HCT116 (cell line): ENCODE data around the gene METTL21C. TPM values are rescaled to one million over a fixed set of nuclear protein-coding genes. Genes with fewer than 3 reads are reported as not detected.

Experiments used
- ATAC-seq: fragments of 200-7000 bp; cut with Tn5 transposase; 2 replicates; pipeline ENCODE4 v1.9.1; 2020; ENCODE audit warnings: mild to moderate bottlenecking, moderate library complexity
- BruUV-seq: library from RNA; stranded (reverse); fragments of 400-500 nt; replicated peaks from 2 replicates; lab custom pipeline; 2021; lab: Mats Ljungman, UMichigan
- CTCF ChIA-PET: fragments of 300-600 bp; sonication (Branson Sonifier 250); formaldehyde crosslinking; loops from one replicate; lab custom pipeline; 2021; ENCODE audit warnings: antibody characterized with exemption; lab: Charles Lee
- POLR2A ChIA-PET: fragments of 300-600, 350-600 bp; sonication (Branson Sonifier 250); formaldehyde crosslinking; loops from one replicate; lab custom pipeline; 2021; ENCODE audit warnings: antibody characterized with exemption; lab: Charles Lee
- RAD21 ChIA-PET, 2 experiments: fragments of 300-600 bp; sonication (Branson Sonifier 250); formaldehyde crosslinking; loops; one replicate each; lab custom pipeline; 2023; ENCODE audit warnings: low total read pairs in 2 of 2; ENCODE audit not compliant: uncharacterized antibody in 2 of 2, unreplicated experiment in 2 of 2, low non-redundant PET in 1 of 2; lab: Charles Lee
- DNase-seq: peaks from one replicate; pipeline ENCODE4 v3.0.0-alpha.2; 2010; ENCODE audit warnings: low read depth, low spot score
- H2AFZ ChIP-seq: fragments of 200-600 bp; shearing (Covaris generic), sonication (generic); 2 replicates; pipeline ENCODE4 v1.6.1; 2017; ENCODE audit warnings: low read depth, mixed run types, mixed read lengths, antibody characterized with exemption, low read length; ENCODE audit not compliant: poor library complexity, severe bottlenecking
- H3K27ac ChIP-seq: 2 replicates; pipeline ENCODE4 v1.5.1; 2012; ENCODE audit warnings: low read depth, low read length
- H3K27me3 ChIP-seq: fragments of 200-600 bp; sonication (generic); 2 replicates; pipeline ENCODE4 v1.6.1; 2016; ENCODE audit warnings: mixed run types, low read length, mixed read lengths; ENCODE audit not compliant: insufficient read depth
- H3K36me3 ChIP-seq, 2 experiments: fragments of 200-500 bp in 1 of 2; fragments of 200-600 bp in 1 of 2; sonication (Bioruptor generic) in 1 of 2; sonication (generic) in 1 of 2; 2 replicates each; pipeline versions ENCODE4 v1.5.1 to v1.6.1; 2014 to 2016; ENCODE audit warnings: low read length in 2 of 2, inconsistent platforms in 1 of 2, mixed read lengths in 1 of 2, mixed run types in 1 of 2; ENCODE audit not compliant: insufficient read depth in 2 of 2, control insufficient read depth in 1 of 2
- H3K4me1 ChIP-seq, 2 experiments: fragments of 200-600 bp in 1 of 2; sonication (generic) in 1 of 2; 2 replicates each; pipeline versions ENCODE4 v1.5.1 to v1.6.1; 2012 to 2017; ENCODE audit warnings: low read length in 2 of 2, inconsistent platforms in 1 of 2, mild to moderate bottlenecking in 1 of 2, mixed read lengths in 1 of 2, mixed run types in 1 of 2, moderate library complexity in 1 of 2; ENCODE audit not compliant: insufficient read depth in 2 of 2, control insufficient read depth in 1 of 2
- H3K4me2 ChIP-seq: fragments of 200-600 bp; sonication (generic); 2 replicates; pipeline ENCODE4 v1.6.1; 2017; ENCODE audit warnings: mixed run types, low read length, mixed read lengths
- H3K4me3 ChIP-seq, 2 experiments: fragments of 200-600 bp in 1 of 2; sonication (generic) in 1 of 2; replicated peaks in 1 of 2; 2 replicates each; pipeline ENCODE4 v1.5.1; 2011 to 2016; ENCODE audit warnings: low read length in 2 of 2, control low read depth in 1 of 2, low read depth in 1 of 2, mild to moderate bottlenecking in 1 of 2, mixed read lengths in 1 of 2, mixed run types in 1 of 2
- H3K79me2 ChIP-seq: fragments of 200-600 bp; sonication (generic); 2 replicates; pipeline ENCODE4 v1.6.1; 2017; ENCODE audit warnings: mild to moderate bottlenecking, mixed run types, low read length, moderate library complexity, mixed read lengths; ENCODE audit not compliant: insufficient read depth
- H3K9ac ChIP-seq: fragments of 200-600 bp; sonication (generic); 2 replicates; pipeline ENCODE4 v1.6.1; 2016; ENCODE audit warnings: low read length, mixed read lengths
- H3K9me2 ChIP-seq: fragments of 200-600 bp; sonication (generic), shearing (Covaris generic); 2 replicates; pipeline ENCODE4 v1.6.1; 2017; ENCODE audit warnings: mixed run types, mild to moderate bottlenecking, moderate library complexity; ENCODE audit not compliant: insufficient read depth
- H3K9me3 ChIP-seq, 2 experiments: fragments of 200-500 bp in 1 of 2; fragments of 200-600 bp in 1 of 2; sonication (Bioruptor generic) in 1 of 2; sonication (generic) in 1 of 2; 2 replicates each; pipeline ENCODE4 v1.6.1; 2014 to 2017; ENCODE audit warnings: low read length in 2 of 2, mixed read lengths in 2 of 2, inconsistent platforms in 1 of 2, low read depth in 1 of 2, mild to moderate bottlenecking in 1 of 2, mixed run types in 1 of 2, moderate library complexity in 1 of 2; ENCODE audit not compliant: control insufficient read depth in 1 of 2, insufficient read depth in 1 of 2
- H4K20me1 ChIP-seq: fragments of 200-600 bp; sonication (generic), shearing (Covaris generic); 2 replicates; pipeline ENCODE4 v1.6.1; 2017; ENCODE audit warnings: mixed run types, mild to moderate bottlenecking, moderate library complexity; ENCODE audit not compliant: insufficient read depth
- CBX3 ChIP-seq: IDR thresholded peaks from 2 replicates; pipeline ENCODE4 v1.6.1; 2012; ENCODE audit warnings: low read depth
- CEBPB ChIP-seq: IDR thresholded peaks from 2 replicates; pipeline ENCODE4 v1.6.1; 2012; ENCODE audit warnings: low read depth
- FOSL1 ChIP-seq: IDR thresholded peaks from 2 replicates; pipeline ENCODE4 v1.6.1; 2012; ENCODE audit warnings: low read depth
- POLR2A ChIP-seq: IDR thresholded peaks from 2 replicates; pipeline ENCODE4 v1.7.0; 2011; ENCODE audit warnings: borderline replicate concordance; ENCODE audit not compliant: insufficient read depth, insufficient read length; ENCODE audit errors: extremely low read depth
- POLR2AphosphoS5 ChIP-seq: IDR thresholded peaks from 2 replicates; pipeline ENCODE4 v1.6.1; 2011; ENCODE audit warnings: mild to moderate bottlenecking, low read depth, low read length, moderate library complexity
- REST ChIP-seq: IDR thresholded peaks from 2 replicates; pipeline ENCODE4 v1.6.1; 2012; ENCODE audit warnings: low read depth
- SP1 ChIP-seq: IDR thresholded peaks from 2 replicates; pipeline ENCODE4 v1.6.1; 2012; ENCODE audit warnings: low read depth
- SRF ChIP-seq: IDR thresholded peaks from 2 replicates; pipeline ENCODE4 v1.6.1; 2012; ENCODE audit warnings: low read depth
- TCF7L2 ChIP-seq: IDR thresholded peaks from 2 replicates; pipeline ENCODE4 v1.7.0; 2011; ENCODE audit warnings: borderline replicate concordance, inconsistent platforms; ENCODE audit not compliant: insufficient read depth, insufficient read length; ENCODE audit errors: extremely low read depth
- ZBTB33 ChIP-seq: IDR thresholded peaks from 2 replicates; pipeline ENCODE4 v1.6.1; 2011; ENCODE audit warnings: mild to moderate bottlenecking, low read length, moderate library complexity; ENCODE audit not compliant: insufficient replicate concordance; ENCODE audit errors: extremely low read depth
- ZNF274 ChIP-seq: fragments of 200-500 bp; sonication (Bioruptor generic); IDR thresholded peaks from 2 replicates; pipeline ENCODE4 v1.6.1; 2014; ENCODE audit warnings: mild to moderate bottlenecking, low read depth, low read length, inconsistent platforms
- intact Hi-C: fragments of 100-400 bp; cut with micrococcal nuclease; formaldehyde crosslinking; loops from 2 replicates; pipeline ENCODE4 v1.10.0; 2022
- total RNA-seq: library from RNA; stranded (reverse); gene quantifications from one replicate; pipeline ENCODE4 v1.2.1, GENCODE V29; 2021; ENCODE audit not compliant: unreplicated experiment

Gene METTL21C
- total RNA-seq, 1 experiment from 2014 or later: not detected

- Histone ChIP-seq H3K4me3 (no peak overlapping the region), H3K4me2 (no peak overlapping the region), H3K4me1 (peaks cover 13 to 15% of the 10 kb centered on the region in 2 experiments), H4K20me1 (no peaks in the 10 kb centered on the region), H3K9ac (no peak overlapping the region), H3K79me2 (no peaks in the 10 kb centered on the region), H2AFZ (no peak overlapping the region), H3K9me2 (no peaks in the 10 kb centered on the region), H3K36me3 (no peaks in the 10 kb centered on the region), H3K27ac (no peak overlapping the region), H3K9me3 (no peaks in the 10 kb centered on the region; a peak in 2 of 4 replicates), H3K27me3 (no peaks in the 10 kb centered on the region)
- ATAC-seq (no peak), DNase-seq (no peak)
- no peak for TF ChIP-seq CBX3
- intact Hi-C loops: no loop called here
- ChIA-PET CTCF (no interaction called here), POLR2A (no interaction called here), RAD21 (no interaction called here)
- BruUV-seq: no TSS peak
Measured at GRCh38 chr13:102701331-102701730, 6.5 kb upstream of the METTL21C start.

- TF ChIP-seq POLR2AphosphoS5: no peak
- TF ChIP-seq POLR2A: no peak
- TF ChIP-seq CEBPB: no peak
- no peak for TF ChIP-seq REST
- no peak for TF ChIP-seq FOSL1
- TF ChIP-seq ZBTB33: no peak
- TF ChIP-seq SRF: no peak
- no peak for TF ChIP-seq ZNF274
- TF ChIP-seq CBX3: no peak
- no peak for TF ChIP-seq SP1
- no peak for TF ChIP-seq TCF7L2
- Histone ChIP-seq H3K9me3 (no peaks in the 10 kb centered on the region; a peak in 2 of 4 replicates), H3K36me3 (no peaks in the 10 kb centered on the region), H4K20me1 (no peaks in the 10 kb centered on the region), H2AFZ (no peak overlapping the region), H3K4me1 (peaks cover 11 to 12% of the 10 kb centered on the region in 2 experiments), H3K27ac (no peak overlapping the region), H3K79me2 (no peaks in the 10 kb centered on the region), H3K9me2 (no peaks in the 10 kb centered on the region), H3K27me3 (peaks cover 7% of the 10 kb centered on the region), H3K4me3 (no peak overlapping the region), H3K9ac (no peak overlapping the region), H3K4me2 (no peak overlapping the region)
- DNase-seq: no peak
- intact Hi-C loops: no loop called here
- BruUV-seq: no TSS peak
- ChIA-PET RAD21 (no interaction called here), POLR2A (no interaction called here), CTCF (no interaction called here)
- no peak for ATAC-seq
Measured at GRCh38 chr13:102700088-102701031, 5.5 kb upstream of the METTL21C start.
